Colonic mucosa (tissue), 4 donors: Measurements from ENCODE around the gene TK2. TPM values are rescaled to one million over a fixed set of nuclear protein-coding genes. Genes with fewer than 3 reads are reported as not detected.

ENCODE experiments used
- DNase-seq: peaks from one replicate; pipeline ENCODE4 v3.0.0-alpha.2; 2020
- H3K27ac ChIP-seq: fragments of 200-600 bp; one replicate; pipeline ENCODE4 v1.8.0; 2021
- H3K27me3 ChIP-seq: fragments of 200-600 bp; one replicate; pipeline ENCODE4 v1.8.0; 2021
- H3K36me3 ChIP-seq: fragments of 200-600 bp; one replicate; pipeline ENCODE4 v1.8.0; 2021
- H3K4me1 ChIP-seq: fragments of 200-600 bp; one replicate; pipeline ENCODE4 v1.8.0; 2021; ENCODE audit warnings: mild to moderate bottlenecking
- H3K4me3 ChIP-seq: fragments of 200-600 bp; one replicate; pipeline ENCODE4 v1.8.0; 2021
- H3K9ac ChIP-seq, 2 donors: one replicate each; pipeline ENCODE4 v1.7.0; 2013; ENCODE audit warnings: control low read depth in 2 of 2, low read depth in 2 of 2, low read length in 2 of 2
- H3K9me3 ChIP-seq: fragments of 200-600 bp; one replicate; pipeline ENCODE4 v1.8.0; 2021
- CTCF ChIP-seq: fragments of 200-600 bp; IDR thresholded peaks from one replicate; pipeline ENCODE4 v1.8.0; 2022; ENCODE audit warnings: antibody characterized with exemption, mild to moderate bottlenecking
- intact Hi-C: fragments of 100-400 bp; cut with DNase I; formaldehyde crosslinking; loops from one replicate; pipeline ENCODE4 v1.14.1; 2022
- total RNA-seq, 2 donors: library from RNA; stranded (reverse); fragmentation: NEBNext Ultra II Directional in 1 of 2; extraction: Animal tissue kit (Norgen Biotek cat#: 25700) in 1 of 2; gene quantifications; one replicate each; pipeline ENCODE4 v1.2.1, GENCODE V29; 2021
- donor health status: healthy.
- donor health status: DM: no; HTN: no; CAD: no.
- donor health status: DM: no; HTN: no; CAD: no.

TK2 gene
- total RNA-seq, 2 donors from 2014 or later: 11.9 to 17.0 TPM

DNA sequence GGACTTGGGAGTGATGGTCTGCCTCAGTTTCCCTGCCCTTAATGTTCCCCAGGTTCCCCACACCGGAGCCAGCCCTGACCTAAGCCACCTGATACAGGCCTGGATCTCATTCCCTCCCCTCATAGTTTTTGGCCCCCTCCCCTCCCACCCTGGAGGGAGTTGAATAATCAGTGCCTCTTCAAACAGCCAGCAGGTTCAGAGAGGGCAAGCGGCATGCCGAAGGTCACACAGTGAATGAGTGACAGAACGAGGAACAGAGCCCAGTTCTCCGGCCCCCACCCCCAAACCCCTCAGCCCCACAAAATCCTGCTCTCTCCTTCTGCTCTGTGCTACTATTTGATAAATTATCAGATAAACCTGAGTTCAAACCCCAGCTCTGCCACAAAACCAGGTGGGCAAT lies 91.6 kb downstream of the TK2 start:
- Histone ChIP-seq H3K9me3 (no peaks in the 10 kb centered on the region), H3K27ac (no peak overlapping the region), H3K4me3 (no peak overlapping the region), H3K36me3 (no peaks in the 10 kb centered on the region), H3K9ac (no peak overlapping the region), H3K27me3 (no peaks in the 10 kb centered on the region), H3K4me1 (no peaks in the 10 kb centered on the region)
- DNase-seq: no peak
- no peak for TF ChIP-seq CTCF
- intact Hi-C loops: no loop called here

Other genes starting within 250 kb of the TK2 start
- 10 to 100 TPM in 1 of 2 donors, 1 to 10 TPM in 1; 4.4 to 15.2 TPM for gene CDH5, start 183.4 kb downstream of the TK2 start, total RNA-seq
- under 1 TPM in 1 of 2 donors, not detected in 1; 0.32 TPM for gene BEAN1, start 122.8 kb downstream of the TK2 start, total RNA-seq
- gene CKLF, start 2.5 kb upstream of the TK2 start, total RNA-seq: 10 to 100 TPM; 41.5 to 58.4 TPM
- gene CMTM1, start 16.3 kb upstream of the TK2 start, total RNA-seq: 1 to 10 TPM; 5.1 to 9.4 TPM
- not detected for gene CMTM2, start 29.3 kb upstream of the TK2 start, total RNA-seq
- 1 to 10 TPM; 4.0 to 7.9 TPM for gene CMTM3, start 54.6 kb upstream of the TK2 start, total RNA-seq
- gene CMTM4, start 146.6 kb upstream of the TK2 start, total RNA-seq: 100 to 1,000 TPM; 150 to 212 TPM
- gene DYNC1LI2, start 201.5 kb upstream of the TK2 start, total RNA-seq: 100 to 1,000 TPM; 138 to 162 TPM